T1000 (cell line): ENCODE data around the gene METRN.

Experiments used
- DNase-seq: peaks from one replicate; lab custom pipeline; 2025; ENCODE audit warnings: mixed read lengths; lab: John Stamatoyannopoulos, UW

METRN gene

GRCh38 chr16:709566-710499 is 5.1 kb upstream of the METRN start:
- DNase-seq = peak; percentile 81

- DNase-seq = no peak
Observed at GRCh38 chr16:710500-711075, 4.3 kb upstream of the METRN start.

GRCh38 chr16:711084-711483 is 3.8 kb upstream of the METRN start:
- DNase-seq = no peak

GRCh38 chr16:711548-712320 is 3.2 kb upstream of the METRN start:
- peak; percentile 77 for DNase-seq

GRCh38 chr16:712740-713250 is 2.1 kb upstream of the METRN start:
- DNase-seq = peak; percentile 87

GRCh38 chr16:714079-714478 is 839 bp upstream of the METRN start:
- DNase-seq = no peak

GRCh38 chr16:715477-716199 is 720 bp downstream of the METRN start:
- DNase-seq = no peak

- DNase-seq = no peak
Observed at GRCh38 chr16:716200-716568, 1.3 kb downstream of the METRN start.

GRCh38 chr16:716768-717325 is 1.9 kb downstream of the METRN start:
- DNase-seq = no peak

GRCh38 chr16:717450-718245 is 2.7 kb downstream of the METRN start:
- no peak for DNase-seq

GRCh38 chr16:718389-718788 is 3.5 kb downstream of the METRN start:
- DNase-seq = no peak

GRCh38 chr16:718922-719321 is 4.0 kb downstream of the METRN start:
- DNase-seq = no peak

- no peak for DNase-seq
Observed at GRCh38 chr16:719815-720446, 5.0 kb downstream of the METRN start.

- peak; percentile 30 for DNase-seq
Observed at GRCh38 chr16:720447-720989, 5.6 kb downstream of the METRN start.

- DNase-seq = peak; percentile 84
Observed at GRCh38 chr16:720990-721764, 6.3 kb downstream of the METRN start, which contains the start of gene ANTKMT. Gene ANTKMT, plus strand, starts transcription at chr16:721146. Its CDS starts 129 bp downstream, at chr16:721275.

- no peak for DNase-seq
Observed at GRCh38 chr16:721765-722540, 7.0 kb downstream of the METRN start.

GRCh38 chr16:722835-723633 is 8.1 kb downstream of the METRN start:
- DNase-seq = no peak
